Mucosa of stomach (tissue), 1 donor: ENCODE results near the gene SNRPF.

Source experiments
- H3K27me3 ChIP-seq: one replicate; pipeline ENCODE4 v1.7.0; 2013; ENCODE audit warnings: mild to moderate bottlenecking, low read length; ENCODE audit not compliant: control insufficient read depth, insufficient read depth
- H3K36me3 ChIP-seq: one replicate; pipeline ENCODE4 v1.7.0; 2013; ENCODE audit warnings: low read length; ENCODE audit not compliant: control insufficient read depth, insufficient read depth
- H3K4me1 ChIP-seq: one replicate; pipeline ENCODE4 v1.7.0; 2013; ENCODE audit warnings: mild to moderate bottlenecking, low read length; ENCODE audit not compliant: control insufficient read depth, insufficient read depth
- H3K4me3 ChIP-seq: one replicate; pipeline ENCODE4 v1.7.0; 2013; ENCODE audit warnings: low read length
- H3K9ac ChIP-seq: one replicate; pipeline ENCODE4 v1.7.0; 2013; ENCODE audit warnings: mild to moderate bottlenecking, low read length, moderate library complexity
- H3K9me3 ChIP-seq: one replicate; pipeline ENCODE4 v1.7.0; 2013; ENCODE audit warnings: mild to moderate bottlenecking, low read length, moderate library complexity; ENCODE audit not compliant: control insufficient read depth
- donor health status: Pancreatic carcinoma.

The SNRPF gene

GRCh38 chr12:95863337-95863736 lies 4.6 kb downstream of the SNRPF start:
- H3K36me3 ChIP-seq: no peaks in the 10 kb centered on the region
- peaks cover 6% of the 10 kb centered on the region for H3K4me1 ChIP-seq
- H3K9me3 ChIP-seq: no peaks in the 10 kb centered on the region
- H3K27me3 ChIP-seq: no peaks in the 10 kb centered on the region
- H3K9ac ChIP-seq: no peak overlapping the region
- H3K4me3 ChIP-seq: no peak overlapping the region

- no peaks in the 10 kb centered on the region for H3K27me3 ChIP-seq
- no peak overlapping the region for H3K9ac ChIP-seq
- H3K36me3 ChIP-seq: no peaks in the 10 kb centered on the region
- no peak overlapping the region for H3K4me3 ChIP-seq
- no peaks in the 10 kb centered on the region for H3K9me3 ChIP-seq
- no peaks in the 10 kb centered on the region for H3K4me1 ChIP-seq
Measured at GRCh38 chr12:95870897-95871296, 12.1 kb downstream of the SNRPF start.

- Histone ChIP-seq H3K27me3 (no peaks in the 10 kb centered on the region), H3K4me3 (no peak overlapping the region), H3K9ac (no peak overlapping the region), H3K4me1 (no peaks in the 10 kb centered on the region), H3K9me3 (no peaks in the 10 kb centered on the region), H3K36me3 (no peaks in the 10 kb centered on the region)
Measured at GRCh38 chr12:95874452-95874851, 15.7 kb downstream of the SNRPF start.

GRCh38 chr12:95877622-95878021 lies 18.9 kb downstream of the SNRPF start:
- Histone ChIP-seq H3K4me3 (no peak overlapping the region), H3K36me3 (no peaks in the 10 kb centered on the region), H3K27me3 (no peaks in the 10 kb centered on the region)

GRCh38 chr12:95880895-95881294 lies 22.1 kb downstream of the SNRPF start:
- H3K4me3 ChIP-seq: no peak overlapping the region

More at GRCh38 chr12:95877622-95878021, 18.9 kb downstream of the SNRPF start:
- no peaks in the 10 kb centered on the region for H3K4me1 ChIP-seq
- no peak overlapping the region for H3K9ac ChIP-seq
- no peaks in the 10 kb centered on the region for H3K9me3 ChIP-seq

GRCh38 chr12:95881331-95881955 lies 22.7 kb downstream of the SNRPF start:
- H3K27me3 ChIP-seq: no peaks in the 10 kb centered on the region
- H3K4me1 ChIP-seq: no peaks in the 10 kb centered on the region
- no peaks in the 10 kb centered on the region for H3K9me3 ChIP-seq
- H3K9ac ChIP-seq: no peak overlapping the region
- no peak overlapping the region for H3K4me3 ChIP-seq
- no peaks in the 10 kb centered on the region for H3K36me3 ChIP-seq

More at GRCh38 chr12:95880895-95881294, 22.1 kb downstream of the SNRPF start:
- Histone ChIP-seq H3K9me3 (no peaks in the 10 kb centered on the region), H3K27me3 (no peaks in the 10 kb centered on the region), H3K9ac (no peak overlapping the region), H3K4me1 (no peaks in the 10 kb centered on the region), H3K36me3 (no peaks in the 10 kb centered on the region)

GRCh38 chr12:95882080-95882479 lies 23.3 kb downstream of the SNRPF start:
- no peaks in the 10 kb centered on the region for H3K27me3 ChIP-seq
- H3K9me3 ChIP-seq: no peaks in the 10 kb centered on the region
- no peak overlapping the region for H3K4me3 ChIP-seq
- no peaks in the 10 kb centered on the region for H3K36me3 ChIP-seq
- H3K4me1 ChIP-seq: no peaks in the 10 kb centered on the region
- no peak overlapping the region for H3K9ac ChIP-seq

- H3K4me3 ChIP-seq: no peak overlapping the region
- H3K9ac ChIP-seq: no peak overlapping the region
Measured at GRCh38 chr12:95882873-95883272, 24.1 kb downstream of the SNRPF start.

GRCh38 chr12:95884998-95885397 lies 26.2 kb downstream of the SNRPF start:
- H3K9ac ChIP-seq: no peak overlapping the region
- no peaks in the 10 kb centered on the region for H3K36me3 ChIP-seq
- H3K27me3 ChIP-seq: no peaks in the 10 kb centered on the region
- no peaks in the 10 kb centered on the region for H3K4me1 ChIP-seq
- no peak overlapping the region for H3K4me3 ChIP-seq
- H3K9me3 ChIP-seq: no peaks in the 10 kb centered on the region

More at GRCh38 chr12:95882873-95883272, 24.1 kb downstream of the SNRPF start:
- no peaks in the 10 kb centered on the region for H3K27me3 ChIP-seq
- H3K9me3 ChIP-seq: no peaks in the 10 kb centered on the region
- H3K36me3 ChIP-seq: no peaks in the 10 kb centered on the region
- no peaks in the 10 kb centered on the region for H3K4me1 ChIP-seq

GRCh38 chr12:95887311-95887710 lies 28.6 kb downstream of the SNRPF start:
- Histone ChIP-seq H3K36me3 (no peaks in the 10 kb centered on the region), H3K27me3 (peaks cover 4% of the 10 kb centered on the region), H3K9ac (no peak overlapping the region), H3K4me1 (no peaks in the 10 kb centered on the region), H3K4me3 (no peak overlapping the region), H3K9me3 (no peaks in the 10 kb centered on the region)

- Histone ChIP-seq H3K4me3 (no peak overlapping the region), H3K9me3 (no peaks in the 10 kb centered on the region), H3K27me3 (peaks cover 4% of the 10 kb centered on the region), H3K36me3 (no peaks in the 10 kb centered on the region), H3K4me1 (no peaks in the 10 kb centered on the region), H3K9ac (no peak overlapping the region)
Measured at GRCh38 chr12:95890958-95891357, 32.2 kb downstream of the SNRPF start.

GRCh38 chr12:95896846-95897245 lies 38.1 kb downstream of the SNRPF start:
- Histone ChIP-seq H3K36me3 (no peaks in the 10 kb centered on the region), H3K27me3 (no peaks in the 10 kb centered on the region), H3K4me3 (no peak overlapping the region), H3K9me3 (no peaks in the 10 kb centered on the region), H3K4me1 (no peaks in the 10 kb centered on the region), H3K9ac (no peak overlapping the region)

GRCh38 chr12:95898081-95898480 lies 39.3 kb downstream of the SNRPF start:
- H3K4me1 ChIP-seq: no peaks in the 10 kb centered on the region
- no peak overlapping the region for H3K4me3 ChIP-seq
- H3K36me3 ChIP-seq: no peaks in the 10 kb centered on the region
- H3K9me3 ChIP-seq: no peaks in the 10 kb centered on the region
- H3K27me3 ChIP-seq: no peaks in the 10 kb centered on the region
- H3K9ac ChIP-seq: no peak overlapping the region
